AG04450 (cell line): ENCODE data around the gene CST5. TPM values are rescaled to one million over a fixed set of nuclear protein-coding genes. Genes with fewer than 3 reads are reported as not detected.

Source experiments
- CTCF ChIA-PET: fragments of 300-600, 350-600 bp; formaldehyde crosslinking; extraction: SDS; loops from one replicate; lab custom pipeline; 2022; ENCODE audit warnings: antibody characterized with exemption, inconsistent platforms; lab: Charles Lee
- POLR2A ChIA-PET: fragments of 350-600 bp; formaldehyde crosslinking; extraction: SDS; loops from one replicate; lab custom pipeline; 2021; ENCODE audit warnings: antibody characterized with exemption, inconsistent platforms; lab: Yijun Ruan, JAX
- DNase-seq: peaks from one replicate; pipeline ENCODE4 v3.0.0-alpha.2; 2011; ENCODE audit warnings: low read depth, low spot score
- H3K27ac ChIP-seq: one replicate; pipeline ENCODE4 v1.5.1; 2012; ENCODE audit warnings: low read depth, low read length, control low read depth
- H3K27me3 ChIP-seq: one replicate; pipeline ENCODE4 v1.6.0; 2012; ENCODE audit warnings: low read length; ENCODE audit not compliant: control insufficient read depth, insufficient read depth
- H3K4me3 ChIP-seq: 2 replicates; pipeline ENCODE4 v1.5.1; 2011; ENCODE audit warnings: mild to moderate bottlenecking, low read depth, low read length, control low read depth
- H3K9me3 ChIP-seq: 2 replicates; pipeline ENCODE4 v1.5.1; 2012; ENCODE audit warnings: low read length; ENCODE audit not compliant: control insufficient read depth, insufficient read depth
- CTCF ChIP-seq: IDR thresholded peaks from 2 replicates; pipeline ENCODE4 v1.5.1; 2011; ENCODE audit warnings: low read depth, low read length, control low read depth, inconsistent platforms
- polyA plus RNA-seq: library from polyadenylated mRNA; depleted of rRNA; stranded (reverse); fragments of >200 nt; gene quantifications from 2 replicates; pipeline ENCODE4 v1.2.3, GENCODE V29; 2011; rRNA removed

The CST5 gene
- polyA plus RNA-seq, 1 experiment = not detected

- Histone ChIP-seq H3K27ac (no peak within 1 kb of the TSS), H3K4me3 (no peak within 1 kb of the TSS), H3K9me3 (no peaks in the 10 kb centered on the region), H3K27me3 (no peaks in the 10 kb centered on the region)
- TF ChIP-seq CTCF = no peak
- POLR2A ChIA-PET = no interaction called here
- no peak for DNase-seq
- CTCF ChIA-PET = no interaction called here
Measured at GRCh38 chr20:23826541-23827021, 53.0 kb downstream of the CST5 start, which contains the start of gene CST2. TSS of gene CST2 (minus strand) at chr20:23826729. CDS start at chr20:23826660, 69 bp downstream.

Other genes with a start within 250 kb of the CST5 start
- 166 and 273 TPM in 2 replicates for gene CST3, start 241.8 kb downstream of the CST5 start, polyA plus RNA-seq
- not detected in 2 replicates for gene CST4, start 190.7 kb downstream of the CST5 start, polyA plus RNA-seq
- gene CST1, start 128.8 kb downstream of the CST5 start, polyA plus RNA-seq = not detected in 2 replicates
- not detected in 2 replicates for gene CST2, start 53.0 kb downstream of the CST5 start, polyA plus RNA-seq
- not detected in 2 replicates for gene GGTLC1, start 109.0 kb upstream of the CST5 start, polyA plus RNA-seq